ENCODE measurements around the gene SF3B5.
"Not testable (repeated sequence)": the region's sequence is repeated elsewhere in the genome, so short reads cannot be mapped to it uniquely, and the experiment has no call there.

SF3B5 gene

DNA sequence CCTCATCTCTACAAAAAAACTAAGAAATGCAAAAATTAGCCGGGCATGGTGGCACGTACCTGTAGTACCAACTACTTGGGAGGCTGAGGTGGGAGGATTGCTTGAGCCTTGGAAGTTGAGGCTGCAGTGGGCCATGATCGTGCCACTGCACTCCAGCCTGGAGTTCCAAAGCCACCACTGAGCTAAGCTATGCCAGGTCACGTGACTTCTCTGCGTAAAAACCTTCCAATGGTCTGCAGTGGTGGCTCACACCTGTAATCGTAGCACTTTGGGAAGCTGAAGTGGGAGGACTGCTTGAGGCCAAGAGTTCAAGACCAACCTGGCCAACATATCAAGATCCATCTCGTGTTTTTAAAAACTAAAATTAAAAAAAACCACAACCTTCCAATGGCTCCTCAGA is 1.7 kb downstream of the SF3B5 start:
- Histone ChIP-seq H3K36me3 (ENCODE audit: control insufficient read depth in 4 of 4, insufficient read depth in 4 of 4, low read length in 3 of 4) (peaks cover 0 to 4% (median 1%) of the 10 kb centered on the region in 4 experiments), H3K27ac (ENCODE audit: insufficient read depth in 1 of 2, low read depth in 1 of 2, low read length in 2 of 2, poor library complexity in 1 of 2, severe bottlenecking in 2 of 2) (no peak overlapping the region), H3K4me3 (ENCODE audit: control insufficient read depth in 1 of 7, extremely low read depth in 1 of 7, insufficient read depth in 4 of 7, low read depth in 2 of 7, low read length in 6 of 7) (peak overlapping the region in 4 of 7 experiments; percentile 91 to 100 (median 96)), H3K4me1 (ENCODE audit: control extremely low read depth in 1 of 4, control insufficient read depth in 4 of 4, insufficient read depth in 4 of 4, low read length in 3 of 4) (peaks cover 11 to 22% (median 19%) of the 10 kb centered on the region in 4 experiments), H3K9me3 (ENCODE audit: control extremely low read depth in 1 of 5, control insufficient read depth in 4 of 5, insufficient read depth in 2 of 5, low read depth in 1 of 5, low read length in 4 of 5) (no peaks in the 10 kb centered on the region), H3K27me3 (replicated peaks in 2 of 5; ENCODE audit: control insufficient read depth in 4 of 5, insufficient read depth in 5 of 5, low read length in 4 of 5) (no peaks in the 10 kb centered on the region)
- WGBS (ENCODE audit: insufficient coverage), result 100% methylated on average over 5 of the region's 7 CpGs
- DNase-seq, result no peak
- ChIA-PET CTCF (no interaction called here), POLR2A (no interaction called here)

DNA sequence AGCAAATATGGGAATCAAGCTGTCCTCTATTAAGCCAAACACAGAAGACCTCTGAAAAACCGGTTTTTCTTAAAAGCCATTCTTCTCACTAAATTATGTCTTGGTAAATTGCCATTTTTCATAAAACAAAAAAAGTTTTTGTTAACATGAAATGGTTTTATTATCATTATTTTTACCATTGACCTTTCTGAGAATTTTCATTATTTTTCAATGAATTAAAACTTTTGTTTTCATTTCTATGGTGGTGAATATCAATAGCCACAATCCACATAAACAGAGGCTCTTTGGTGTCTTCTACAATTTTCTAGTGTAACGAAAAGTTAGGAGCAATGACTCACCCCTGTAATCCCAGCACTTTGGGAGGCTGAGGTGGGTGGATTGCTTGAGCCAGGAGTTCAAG is 2.1 kb downstream of the SF3B5 start:
- DNase-seq, result no peak
- H3K27me3 ChIP-seq (replicated peaks in 2 of 5; ENCODE audit: control insufficient read depth in 4 of 5, insufficient read depth in 5 of 5, low read length in 4 of 5), result no peaks in the 10 kb centered on the region
- no peaks in the 10 kb centered on the region for H3K9me3 ChIP-seq (ENCODE audit: control extremely low read depth in 1 of 5, control insufficient read depth in 4 of 5, insufficient read depth in 2 of 5, low read depth in 1 of 5, low read length in 4 of 5)
- CTCF ChIA-PET, result interaction anchor here (1.0 kb wide), 1 partner anchor 125 kb away, joined by 3 read pairs; no protein-coding TSS in a partner anchor
- POLR2A ChIA-PET, result interaction anchor here (0.8 kb wide), 1 partner anchor 251 kb away, joined by 6 read pairs; no protein-coding TSS in a partner anchor
- H3K4me3 ChIP-seq (ENCODE audit: control insufficient read depth in 1 of 7, extremely low read depth in 1 of 7, insufficient read depth in 4 of 7, low read depth in 2 of 7, low read length in 6 of 7), result peak overlapping the region in 1 of 7 experiments; percentile 98
- H3K4me1 ChIP-seq (ENCODE audit: control extremely low read depth in 1 of 4, control insufficient read depth in 4 of 4, insufficient read depth in 4 of 4, low read length in 3 of 4), result peaks cover 11 to 22% (median 19%) of the 10 kb centered on the region in 4 experiments
- H3K36me3 ChIP-seq (ENCODE audit: control insufficient read depth in 4 of 4, insufficient read depth in 4 of 4, low read length in 3 of 4), result peaks cover 0 to 4% (median 1%) of the 10 kb centered on the region in 4 experiments
- WGBS (ENCODE audit: insufficient coverage), result 100% methylated on average over 1 of the region's 2 CpGs
- H3K27ac ChIP-seq (ENCODE audit: insufficient read depth in 1 of 2, low read depth in 1 of 2, low read length in 2 of 2, poor library complexity in 1 of 2, severe bottlenecking in 2 of 2), result no peak overlapping the region

DNA sequence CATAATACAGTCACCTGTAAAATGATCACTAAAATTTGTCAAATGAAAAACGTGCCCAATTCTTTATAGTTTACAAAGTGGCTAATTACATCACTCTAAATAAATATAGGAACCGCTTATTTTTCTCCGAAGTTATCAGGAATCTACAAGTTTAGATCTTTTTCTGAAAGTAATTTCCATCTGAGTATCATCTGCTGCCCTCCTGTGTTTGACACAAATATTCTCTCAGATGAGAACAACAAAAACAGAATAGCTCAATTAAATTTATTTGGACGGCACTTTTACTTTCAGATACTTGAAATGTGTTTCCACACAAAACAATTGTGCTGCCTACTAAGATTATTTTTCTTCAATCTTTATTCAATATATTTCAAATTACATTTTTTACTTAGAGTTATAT is 5.0 kb downstream of the SF3B5 start:
- no peaks in the 10 kb centered on the region for H3K27me3 ChIP-seq (replicated peaks in 2 of 5; ENCODE audit: control insufficient read depth in 4 of 5, insufficient read depth in 5 of 5, low read length in 4 of 5)
- no peak overlapping the region for H3K4me3 ChIP-seq (ENCODE audit: control insufficient read depth in 1 of 7, extremely low read depth in 1 of 7, insufficient read depth in 4 of 7, low read depth in 2 of 7, low read length in 6 of 7)
- POLR2A ChIA-PET, result no interaction called here
- H3K4me1 ChIP-seq (ENCODE audit: control extremely low read depth in 1 of 4, control insufficient read depth in 4 of 4, insufficient read depth in 4 of 4, low read length in 3 of 4), result peaks cover 8 to 24% (median 20%) of the 10 kb centered on the region in 4 experiments
- peak in 2 of 3 donors; percentile 31 for DNase-seq
- H3K9me3 ChIP-seq (ENCODE audit: control extremely low read depth in 1 of 5, control insufficient read depth in 4 of 5, insufficient read depth in 2 of 5, low read depth in 1 of 5, low read length in 4 of 5), result no peaks in the 10 kb centered on the region
- peaks cover 0 to 4% (median 1%) of the 10 kb centered on the region in 4 experiments for H3K36me3 ChIP-seq (ENCODE audit: control insufficient read depth in 4 of 4, insufficient read depth in 4 of 4, low read length in 3 of 4)
- CTCF ChIA-PET, result interaction anchor here (1.1 to 2.7 kb wide), 6 partner anchors 15 to 514 kb away, joined by 3 to 11 read pairs (median 6); no protein-coding TSS in a partner anchor
- no peak overlapping the region for H3K27ac ChIP-seq (ENCODE audit: insufficient read depth in 1 of 2, low read depth in 1 of 2, low read length in 2 of 2, poor library complexity in 1 of 2, severe bottlenecking in 2 of 2)
- WGBS (ENCODE audit: insufficient coverage), result no CpG with 5 or more reads among the region's 4 CpGs

DNA sequence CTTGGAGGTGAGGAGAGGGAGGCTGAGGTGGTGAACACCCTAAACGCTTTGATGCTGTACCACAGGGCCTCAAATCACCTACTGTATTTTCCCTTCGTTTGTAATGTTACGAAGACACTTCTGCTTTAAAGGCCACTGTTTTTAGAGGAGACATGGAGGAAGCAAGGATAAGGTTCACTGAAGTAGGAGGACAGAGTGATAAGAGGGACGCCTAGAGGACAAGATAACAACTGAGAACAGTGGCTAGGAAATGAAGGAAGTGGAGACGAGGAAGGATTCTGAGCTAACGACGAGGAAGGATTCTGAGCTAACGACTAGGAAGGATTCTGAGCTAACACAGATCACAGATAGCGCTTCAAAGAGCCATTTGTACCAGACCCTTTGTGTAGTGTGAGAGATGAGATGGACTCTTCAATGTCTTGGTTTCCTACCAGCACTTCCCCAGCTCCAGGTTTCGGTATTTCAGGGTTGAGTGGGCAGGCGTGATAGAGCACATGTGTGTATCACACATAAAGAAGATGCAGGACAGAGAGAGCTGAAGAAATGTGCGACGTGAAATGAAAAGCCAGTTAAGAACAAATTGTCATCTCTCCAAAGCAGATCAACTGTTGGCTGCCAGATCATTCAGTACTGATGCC is 7.5 kb downstream of the SF3B5 start:
- Histone ChIP-seq H3K36me3 (ENCODE audit: control insufficient read depth in 4 of 4, insufficient read depth in 4 of 4, low read length in 3 of 4) (peaks cover 0 to 4% (median 0%) of the 10 kb centered on the region in 4 experiments), H3K4me3 (ENCODE audit: control insufficient read depth in 1 of 7, extremely low read depth in 1 of 7, insufficient read depth in 4 of 7, low read depth in 2 of 7, low read length in 6 of 7) (no peak overlapping the region), H3K27ac (ENCODE audit: insufficient read depth in 1 of 2, low read depth in 1 of 2, low read length in 2 of 2, poor library complexity in 1 of 2, severe bottlenecking in 2 of 2) (no peak overlapping the region), H3K9me3 (ENCODE audit: control extremely low read depth in 1 of 5, control insufficient read depth in 4 of 5, insufficient read depth in 2 of 5, low read depth in 1 of 5, low read length in 4 of 5) (no peaks in the 10 kb centered on the region), H3K27me3 (replicated peaks in 2 of 5; ENCODE audit: control insufficient read depth in 4 of 5, insufficient read depth in 5 of 5, low read length in 4 of 5) (no peaks in the 10 kb centered on the region), H3K4me1 (ENCODE audit: control extremely low read depth in 1 of 4, control insufficient read depth in 4 of 4, insufficient read depth in 4 of 4, low read length in 3 of 4) (peaks cover 0 to 7% (median 4%) of the 10 kb centered on the region in 4 experiments)
- CTCF ChIA-PET, result interaction anchor here (0.7 to 1.4 kb wide), 5 partner anchors 32 to 575 kb away, joined by 3 to 4 read pairs (median 3); no protein-coding TSS in a partner anchor
- DNase-seq, result no peak
- POLR2A ChIA-PET, result no interaction called here
- 88% methylated on average over 12 of the region's 13 CpGs for WGBS (ENCODE audit: insufficient coverage)

DNA sequence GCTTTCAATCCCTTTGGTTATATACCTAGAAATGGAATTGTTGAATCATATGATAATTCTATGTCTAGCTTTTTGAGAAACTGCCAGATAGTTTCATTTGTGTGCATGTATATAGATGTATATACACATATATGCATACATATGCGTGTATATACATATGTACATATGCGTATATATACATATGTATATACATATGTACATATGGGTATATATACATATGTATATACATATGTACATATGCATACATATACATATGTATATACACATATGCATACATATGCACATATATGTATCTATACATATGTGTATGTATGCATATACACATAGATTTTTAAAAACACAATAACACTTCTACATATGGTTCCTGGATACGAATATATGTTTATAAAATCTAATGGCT is 8.4 kb downstream of the SF3B5 start:
- no CpG with 5 or more reads among the region's 3 CpGs for WGBS (ENCODE audit: insufficient coverage)
- Histone ChIP-seq H3K36me3 (ENCODE audit: control insufficient read depth in 4 of 4, insufficient read depth in 4 of 4, low read length in 3 of 4) (peaks cover 0 to 4% (median 0%) of the 10 kb centered on the region in 4 experiments), H3K27me3 (replicated peaks in 2 of 5; ENCODE audit: control insufficient read depth in 4 of 5, insufficient read depth in 5 of 5, low read length in 4 of 5) (no peaks in the 10 kb centered on the region), H3K4me1 (ENCODE audit: control extremely low read depth in 1 of 4, control insufficient read depth in 4 of 4, insufficient read depth in 4 of 4, low read length in 3 of 4) (peaks cover 0 to 7% (median 4%) of the 10 kb centered on the region in 4 experiments), H3K27ac (ENCODE audit: insufficient read depth in 1 of 2, low read depth in 1 of 2, low read length in 2 of 2, poor library complexity in 1 of 2, severe bottlenecking in 2 of 2) (peak overlapping the region in 1 of 2 experiments; percentile 9), H3K9me3 (ENCODE audit: control extremely low read depth in 1 of 5, control insufficient read depth in 4 of 5, insufficient read depth in 2 of 5, low read depth in 1 of 5, low read length in 4 of 5) (no peaks in the 10 kb centered on the region), H3K4me3 (ENCODE audit: control insufficient read depth in 1 of 7, extremely low read depth in 1 of 7, insufficient read depth in 4 of 7, low read depth in 2 of 7, low read length in 6 of 7) (no peak overlapping the region)
- ChIA-PET CTCF (no interaction called here), POLR2A (no interaction called here)
- no peak for DNase-seq

DNA sequence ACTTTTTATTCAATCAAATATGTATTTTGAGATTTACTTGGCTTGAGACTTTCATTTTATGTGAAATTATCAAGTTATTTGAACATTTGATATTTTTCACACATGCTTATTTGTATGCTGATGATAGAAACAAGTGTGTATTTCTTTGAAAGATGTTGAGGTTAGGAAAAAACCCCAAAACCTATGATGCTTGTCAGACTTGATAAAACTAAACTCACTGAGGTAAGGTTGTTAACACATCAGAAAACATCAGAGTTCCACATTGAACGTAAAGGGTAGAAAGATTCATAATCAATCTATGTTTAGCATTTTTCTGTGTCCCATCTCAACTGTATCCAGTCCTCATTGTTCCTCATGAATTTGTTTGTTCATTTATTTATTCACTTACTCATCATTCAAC is 12.2 kb downstream of the SF3B5 start:
- DNase-seq, result no peak
- WGBS (ENCODE audit: insufficient coverage), result 100% methylated on average over 1 of the region's 1 CpG
- H3K27ac ChIP-seq (ENCODE audit: insufficient read depth in 1 of 2, low read depth in 1 of 2, low read length in 2 of 2, poor library complexity in 1 of 2, severe bottlenecking in 2 of 2), result no peak overlapping the region
- ChIA-PET POLR2A (no interaction called here), CTCF (no interaction called here)
- H3K27me3 ChIP-seq (replicated peaks in 2 of 5; ENCODE audit: control insufficient read depth in 4 of 5, insufficient read depth in 5 of 5, low read length in 4 of 5), result no peaks in the 10 kb centered on the region
- no peaks in the 10 kb centered on the region for H3K9me3 ChIP-seq (ENCODE audit: control extremely low read depth in 1 of 5, control insufficient read depth in 4 of 5, insufficient read depth in 2 of 5, low read depth in 1 of 5, low read length in 4 of 5)
- H3K36me3 ChIP-seq (ENCODE audit: control insufficient read depth in 4 of 4, insufficient read depth in 4 of 4, low read length in 3 of 4), result peaks cover 0 to 4% (median 0%) of the 10 kb centered on the region in 4 experiments
- peaks cover 0 to 10% (median 5%) of the 10 kb centered on the region in 4 experiments for H3K4me1 ChIP-seq (ENCODE audit: control extremely low read depth in 1 of 4, control insufficient read depth in 4 of 4, insufficient read depth in 4 of 4, low read length in 3 of 4)
- H3K4me3 ChIP-seq (ENCODE audit: control insufficient read depth in 1 of 7, extremely low read depth in 1 of 7, insufficient read depth in 4 of 7, low read depth in 2 of 7, low read length in 6 of 7), result no peak overlapping the region

DNA sequence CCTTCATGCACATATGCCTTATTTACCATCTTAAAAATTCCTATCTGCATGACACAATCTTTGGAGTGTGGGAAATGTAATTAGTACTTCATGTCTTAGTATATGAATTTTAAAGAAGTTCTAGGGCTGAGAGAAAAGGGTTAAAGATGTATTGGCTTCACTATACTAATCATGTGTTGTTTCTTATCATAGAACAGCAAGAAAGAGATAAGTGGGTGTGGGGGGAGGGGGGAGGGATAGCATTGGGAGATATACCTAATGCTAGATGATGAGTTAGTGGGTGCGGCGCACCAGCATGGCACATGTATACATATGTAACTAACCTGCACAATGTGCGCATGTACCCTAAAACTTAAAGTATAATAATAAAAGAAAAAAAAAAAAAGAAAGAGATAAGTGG is 13.0 kb downstream of the SF3B5 start:
- H3K4me1 ChIP-seq (ENCODE audit: control extremely low read depth in 1 of 4, control insufficient read depth in 4 of 4, insufficient read depth in 4 of 4, low read length in 3 of 4), result peaks cover 0 to 11% (median 4%) of the 10 kb centered on the region in 4 experiments
- H3K27ac ChIP-seq (ENCODE audit: insufficient read depth in 1 of 2, low read depth in 1 of 2, low read length in 2 of 2, poor library complexity in 1 of 2, severe bottlenecking in 2 of 2); H3K4me3 ChIP-seq (ENCODE audit: control insufficient read depth in 1 of 7, extremely low read depth in 1 of 7, insufficient read depth in 4 of 7, low read depth in 2 of 7, low read length in 6 of 7); H3K36me3 ChIP-seq (ENCODE audit: control insufficient read depth in 4 of 4, insufficient read depth in 4 of 4, low read length in 3 of 4); H3K27me3 ChIP-seq (replicated peaks in 2 of 5; ENCODE audit: control insufficient read depth in 4 of 5, insufficient read depth in 5 of 5, low read length in 4 of 5); POLR2A ChIA-PET; H3K9me3 ChIP-seq (ENCODE audit: control extremely low read depth in 1 of 5, control insufficient read depth in 4 of 5, insufficient read depth in 2 of 5, low read depth in 1 of 5, low read length in 4 of 5); DNase-seq: not testable (repeated sequence)
- CTCF ChIA-PET, result interaction anchor here (1.5 kb wide), 1 partner anchor 10 kb away, joined by 5 read pairs; no protein-coding TSS in a partner anchor
- WGBS (ENCODE audit: insufficient coverage), result no CpG with 5 or more reads among the region's 3 CpGs
